GM23338 (cell line): ENCODE data around the gene FAP. TPM values are rescaled to one million over a fixed set of nuclear protein-coding genes. Genes with fewer than 3 reads are reported as not detected.

Experiments used
- ATAC-seq: fragments of 200-7000 bp; cut with Tn5 transposase; 3 replicates; pipeline ENCODE4 v1.9.1; 2020
- DNase-seq: peaks from one replicate; pipeline ENCODE4 v3.0.0-alpha.2; 2015; ENCODE audit warnings: low spot score
- H2AFZ ChIP-seq: fragments of 200-600 bp; sonication (generic); 2 replicates; pipeline ENCODE4 v1.8.0; 2016; ENCODE audit warnings: antibody characterized with exemption, mild to moderate bottlenecking, moderate library complexity
- H3F3A ChIP-seq: fragments of 200-600 bp; sonication (generic); replicated peaks from 2 replicates; pipeline ENCODE4 v1.8.0; 2017; ENCODE audit warnings: antibody characterized with exemption, mixed run types, low read depth
- H3K27ac ChIP-seq: fragments of 200-600 bp; sonication (generic); 2 replicates; pipeline ENCODE4 v1.6.1; 2016; ENCODE audit warnings: low read depth
- H3K27me3 ChIP-seq: fragments of 200-600 bp; sonication (generic); 2 replicates; pipeline ENCODE4 v1.8.0; 2016; ENCODE audit warnings: mild to moderate bottlenecking, mixed run types, moderate library complexity; ENCODE audit not compliant: insufficient read depth
- H3K36me3 ChIP-seq: fragments of 200-600 bp; sonication (generic); 2 replicates; pipeline ENCODE4 v1.8.0; 2016; ENCODE audit warnings: mild to moderate bottlenecking; ENCODE audit not compliant: insufficient read depth
- H3K4me1 ChIP-seq: fragments of 200-600 bp; sonication (generic); 2 replicates; pipeline ENCODE4 v1.8.0; 2016; ENCODE audit warnings: mild to moderate bottlenecking, moderate library complexity; ENCODE audit not compliant: insufficient read depth
- H3K4me2 ChIP-seq: fragments of 200-600 bp; sonication (generic); 2 replicates; pipeline ENCODE4 v1.7.1; 2017; ENCODE audit warnings: mixed run types
- H3K4me3 ChIP-seq: fragments of 200-600 bp; sonication (generic); 2 replicates; pipeline ENCODE4 v1.6.1; 2016; ENCODE audit warnings: mixed run types
- H3K79me2 ChIP-seq: fragments of 200-600 bp; sonication (generic); replicated peaks from 2 replicates; pipeline ENCODE4 v1.8.0; 2017; ENCODE audit warnings: mild to moderate bottlenecking; ENCODE audit not compliant: insufficient read depth
- H3K9me2 ChIP-seq: fragments of 200-600 bp; sonication (generic); 2 replicates; pipeline ENCODE4 v1.8.0; 2017; ENCODE audit not compliant: insufficient read depth
- H4K20me1 ChIP-seq: fragments of 200-600 bp; sonication (generic); replicated peaks from 2 replicates; pipeline ENCODE4 v1.8.0; 2017; ENCODE audit warnings: mild to moderate bottlenecking; ENCODE audit not compliant: insufficient read depth
- H3K27ac Mint-ChIP-seq: 2 replicates; pipeline ENCODE4 v1.8.0; 2020; ENCODE audit warnings: inconsistent platforms, mild to moderate bottlenecking, moderate library complexity, mixed read lengths
- H3K27me3 Mint-ChIP-seq: 3 replicates; pipeline ENCODE4 v1.8.0; 2022; ENCODE audit warnings: low read depth, mild to moderate bottlenecking, moderate library complexity, mixed read lengths, inconsistent platforms; ENCODE audit not compliant: insufficient read depth, poor library complexity
- H3K36me3 Mint-ChIP-seq: 3 replicates; pipeline ENCODE4 v1.8.0; 2021; ENCODE audit warnings: low read depth, mild to moderate bottlenecking, inconsistent platforms, moderate library complexity, mixed read lengths
- H3K4me1 Mint-ChIP-seq: 3 replicates; pipeline ENCODE4 v1.8.0; 2020; ENCODE audit warnings: mild to moderate bottlenecking, inconsistent platforms, mixed read lengths
- H3K4me3 Mint-ChIP-seq: 3 replicates; pipeline ENCODE4 v1.8.0; 2021; ENCODE audit warnings: moderate library complexity, mild to moderate bottlenecking, inconsistent platforms, mixed read lengths
- H3K9me3 Mint-ChIP-seq: 3 replicates; pipeline ENCODE4 v1.8.0; 2020; ENCODE audit warnings: moderate library complexity, mild to moderate bottlenecking, inconsistent platforms, mixed read lengths
- CREB1 ChIP-seq: fragments of 250-450 bp; sonication (Bioruptor Pico); IDR thresholded peaks from 2 replicates; pipeline ENCODE4 v1.5.0; 2020; ENCODE audit warnings: low read depth, mild to moderate bottlenecking, moderate library complexity
- EZH2 ChIP-seq: fragments of 200-600 bp; sonication (generic); IDR thresholded peaks from one replicate; pipeline ENCODE4 v1.8.0; 2017; ENCODE audit warnings: antibody characterized with exemption, mild to moderate bottlenecking, low read depth; ENCODE audit not compliant: unreplicated experiment
- EZH2phosphoT487 ChIP-seq: fragments of 200-600 bp; sonication (generic); IDR thresholded peaks from one replicate; pipeline ENCODE4 v1.8.1; 2018; ENCODE audit warnings: antibody characterized with exemption; ENCODE audit not compliant: unreplicated experiment
- JUNB ChIP-seq: IDR thresholded peaks from one replicate; pipeline ENCODE4 v1.6.1; 2016; ENCODE audit warnings: antibody characterized with exemption; ENCODE audit not compliant: unreplicated experiment
- NANOG ChIP-seq: IDR thresholded peaks from 2 replicates; pipeline ENCODE4 v1.6.1; 2016; ENCODE audit warnings: antibody characterized with exemption, borderline replicate concordance
- POLR2AphosphoS5 ChIP-seq: IDR thresholded peaks from 2 replicates; pipeline ENCODE4 v1.6.1; 2016; ENCODE audit warnings: antibody characterized with exemption, low read depth
- STAT1 ChIP-seq: IDR thresholded peaks from one replicate; pipeline ENCODE4 v1.6.1; 2016; ENCODE audit warnings: antibody characterized with exemption; ENCODE audit not compliant: unreplicated experiment
- ZNF114 ChIP-seq: fragments of 250-450 bp; sonication (Bioruptor Pico); IDR thresholded peaks from 2 replicates; pipeline ENCODE4 v1.5.0; 2020; ENCODE audit warnings: mild to moderate bottlenecking, moderate library complexity
- ZNF331 ChIP-seq: fragments of 250-450 bp; sonication (Bioruptor Pico); IDR thresholded peaks from 2 replicates; pipeline ENCODE4 v1.5.0; 2020; ENCODE audit warnings: low read depth, mild to moderate bottlenecking, moderate library complexity
- polyA plus RNA-seq: library from polyadenylated mRNA; unstranded; fragments of >200 nt; fragmentation: Nextera tagmentation; extraction: Ambion mirVana; gene quantifications from 2 replicates; pipeline ENCODE4 v1.2.1, GENCODE V29; 2016
- total RNA-seq: library from RNA; depleted of rRNA; stranded (reverse); fragments of >200 nt; shearing (Covaris generic); gene quantifications from 2 replicates; pipeline ENCODE4 v1.2.3, GENCODE V29; 2014
- TF ChIP-seq, protein P1 (sequence below): fragments of 250-450 bp; sonication (Bioruptor Pico); IDR thresholded peaks from 2 replicates; pipeline ENCODE4 v1.5.0; 2020; ENCODE audit warnings: mild to moderate bottlenecking, moderate library complexity
- TF ChIP-seq, protein P2 (sequence below): IDR thresholded peaks from 2 replicates; pipeline ENCODE4 v1.6.1; 2016; ENCODE audit warnings: antibody characterized with exemption
- TF ChIP-seq, protein P3 (sequence below): IDR thresholded peaks from one replicate; pipeline ENCODE4 v1.6.1; 2018; ENCODE audit warnings: antibody characterized with exemption; ENCODE audit not compliant: unreplicated experiment
- TF ChIP-seq, protein P4 (sequence below), 2 experiments: fragments of 200-600 bp in 1 of 2; sonication (generic) in 1 of 2; conservative IDR thresholded peaks; 2 replicates each; pipeline versions ENCODE4 v1.5.1 to v1.6.1; 2016 to 2017; ENCODE audit warnings: antibody characterized with exemption in 2 of 2, low read depth in 2 of 2, mild to moderate bottlenecking in 2 of 2, moderate library complexity in 1 of 2

Gene FAP
- total and polyA plus RNA-seq, 2 experiments from 2014 or later: not detected

DNA sequence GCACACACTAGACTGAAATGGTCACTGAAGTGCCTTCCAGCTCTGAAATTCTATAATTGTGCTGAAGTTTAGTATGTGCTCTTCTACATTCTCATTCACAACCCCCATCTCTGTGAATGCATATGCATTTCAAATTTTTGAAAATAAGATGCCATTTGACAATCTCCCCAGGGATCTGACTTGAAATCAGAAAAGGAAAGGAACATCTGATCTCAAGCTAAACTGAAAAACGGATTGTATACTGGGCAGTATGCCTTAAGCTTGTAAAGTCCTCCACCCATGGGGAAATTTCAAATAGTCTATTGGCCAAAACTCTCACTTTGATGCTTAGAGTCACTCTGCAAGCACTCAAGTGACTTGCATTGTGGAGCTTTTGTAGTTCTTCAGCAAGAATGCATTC, 22.9 kb downstream of the FAP start:
- Mint-ChIP-seq H3K27me3 (peaks cover 4% of the 10 kb centered on the region), H3K4me3 (no peak overlapping the region), H3K27ac (no peak overlapping the region), H3K9me3 (no peaks in the 10 kb centered on the region), H3K36me3 (no peaks in the 10 kb centered on the region), H3K4me1 (peaks cover 16% of the 10 kb centered on the region)
- DNase-seq (no peak), ATAC-seq (no peak)
- Histone ChIP-seq H3K27ac (no peak overlapping the region), H3K4me1 (peaks cover under 1% of the 10 kb centered on the region; the same call in 1 of the 2 replicates), H4K20me1 (no peaks in the 10 kb centered on the region), H3K79me2 (no peaks in the 10 kb centered on the region), H3K9me2 (no peaks in the 10 kb centered on the region), H3F3A (no peaks in the 10 kb centered on the region), H3K36me3 (no peaks in the 10 kb centered on the region), H3K27me3 (no peaks in the 10 kb centered on the region), H3K4me3 (no peak overlapping the region), H2AFZ (no peak overlapping the region), H3K4me2 (no peak overlapping the region)
- TF ChIP-seq EZH2phosphoT487: no peak
- TF ChIP-seq, protein P1, sequence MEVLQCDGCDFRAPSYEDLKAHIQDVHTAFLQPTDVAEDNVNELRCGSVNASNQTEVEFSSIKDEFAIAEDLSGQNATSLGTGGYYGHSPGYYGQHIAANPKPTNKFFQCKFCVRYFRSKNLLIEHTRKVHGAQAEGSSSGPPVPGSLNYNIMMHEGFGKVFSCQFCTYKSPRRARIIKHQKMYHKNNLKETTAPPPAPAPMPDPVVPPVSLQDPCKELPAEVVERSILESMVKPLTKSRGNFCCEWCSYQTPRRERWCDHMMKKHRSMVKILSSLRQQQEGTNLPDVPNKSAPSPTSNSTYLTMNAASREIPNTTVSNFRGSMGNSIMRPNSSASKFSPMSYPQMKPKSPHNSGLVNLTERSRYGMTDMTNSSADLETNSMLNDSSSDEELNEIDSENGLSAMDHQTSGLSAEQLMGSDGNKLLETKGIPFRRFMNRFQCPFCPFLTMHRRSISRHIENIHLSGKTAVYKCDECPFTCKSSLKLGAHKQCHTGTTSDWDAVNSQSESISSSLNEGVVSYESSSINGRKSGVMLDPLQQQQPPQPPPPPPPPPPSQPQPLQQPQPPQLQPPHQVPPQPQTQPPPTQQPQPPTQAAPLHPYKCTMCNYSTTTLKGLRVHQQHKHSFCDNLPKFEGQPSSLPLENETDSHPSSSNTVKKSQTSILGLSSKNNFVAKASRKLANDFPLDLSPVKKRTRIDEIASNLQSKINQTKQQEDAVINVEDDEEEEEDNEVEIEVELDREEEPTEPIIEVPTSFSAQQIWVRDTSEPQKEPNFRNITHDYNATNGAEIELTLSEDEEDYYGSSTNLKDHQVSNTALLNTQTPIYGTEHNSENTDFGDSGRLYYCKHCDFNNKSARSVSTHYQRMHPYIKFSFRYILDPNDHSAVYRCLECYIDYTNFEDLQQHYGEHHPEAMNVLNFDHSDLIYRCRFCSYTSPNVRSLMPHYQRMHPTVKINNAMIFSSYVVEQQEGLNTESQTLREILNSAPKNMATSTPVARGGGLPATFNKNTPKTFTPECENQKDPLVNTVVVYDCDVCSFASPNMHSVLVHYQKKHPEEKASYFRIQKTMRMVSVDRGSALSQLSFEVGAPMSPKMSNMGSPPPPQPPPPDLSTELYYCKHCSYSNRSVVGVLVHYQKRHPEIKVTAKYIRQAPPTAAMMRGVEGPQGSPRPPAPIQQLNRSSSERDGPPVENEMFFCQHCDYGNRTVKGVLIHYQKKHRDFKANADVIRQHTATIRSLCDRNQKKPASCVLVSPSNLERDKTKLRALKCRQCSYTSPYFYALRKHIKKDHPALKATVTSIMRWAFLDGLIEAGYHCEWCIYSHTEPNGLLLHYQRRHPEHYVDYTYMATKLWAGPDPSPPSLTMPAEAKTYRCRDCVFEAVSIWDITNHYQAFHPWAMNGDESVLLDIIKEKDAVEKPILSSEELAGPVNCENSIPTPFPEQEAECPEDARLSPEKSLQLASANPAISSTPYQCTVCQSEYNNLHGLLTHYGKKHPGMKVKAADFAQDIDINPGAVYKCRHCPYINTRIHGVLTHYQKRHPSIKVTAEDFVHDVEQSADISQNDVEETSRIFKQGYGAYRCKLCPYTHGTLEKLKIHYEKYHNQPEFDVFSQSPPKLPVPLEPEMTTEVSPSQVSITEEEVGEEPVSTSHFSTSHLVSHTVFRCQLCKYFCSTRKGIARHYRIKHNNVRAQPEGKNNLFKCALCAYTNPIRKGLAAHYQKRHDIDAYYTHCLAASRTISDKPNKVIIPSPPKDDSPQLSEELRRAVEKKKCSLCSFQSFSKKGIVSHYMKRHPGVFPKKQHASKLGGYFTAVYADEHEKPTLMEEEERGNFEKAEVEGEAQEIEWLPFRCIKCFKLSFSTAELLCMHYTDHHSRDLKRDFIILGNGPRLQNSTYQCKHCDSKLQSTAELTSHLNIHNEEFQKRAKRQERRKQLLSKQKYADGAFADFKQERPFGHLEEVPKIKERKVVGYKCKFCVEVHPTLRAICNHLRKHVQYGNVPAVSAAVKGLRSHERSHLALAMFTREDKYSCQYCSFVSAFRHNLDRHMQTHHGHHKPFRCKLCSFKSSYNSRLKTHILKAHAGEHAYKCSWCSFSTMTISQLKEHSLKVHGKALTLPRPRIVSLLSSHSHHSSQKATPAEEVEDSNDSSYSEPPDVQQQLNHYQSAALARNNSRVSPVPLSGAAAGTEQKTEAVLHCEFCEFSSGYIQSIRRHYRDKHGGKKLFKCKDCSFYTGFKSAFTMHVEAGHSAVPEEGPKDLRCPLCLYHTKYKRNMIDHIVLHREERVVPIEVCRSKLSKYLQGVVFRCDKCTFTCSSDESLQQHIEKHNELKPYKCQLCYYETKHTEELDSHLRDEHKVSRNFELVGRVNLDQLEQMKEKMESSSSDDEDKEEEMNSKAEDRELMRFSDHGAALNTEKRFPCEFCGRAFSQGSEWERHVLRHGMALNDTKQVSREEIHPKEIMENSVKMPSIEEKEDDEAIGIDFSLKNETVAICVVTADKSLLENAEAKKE (CRISPR knock-in tag): no peak
- no peak for TF ChIP-seq ZNF331 (CRISPR knock-in tag)
- TF ChIP-seq EZH2: no peak
- TF ChIP-seq JUNB: no peak
- TF ChIP-seq, protein P2, sequence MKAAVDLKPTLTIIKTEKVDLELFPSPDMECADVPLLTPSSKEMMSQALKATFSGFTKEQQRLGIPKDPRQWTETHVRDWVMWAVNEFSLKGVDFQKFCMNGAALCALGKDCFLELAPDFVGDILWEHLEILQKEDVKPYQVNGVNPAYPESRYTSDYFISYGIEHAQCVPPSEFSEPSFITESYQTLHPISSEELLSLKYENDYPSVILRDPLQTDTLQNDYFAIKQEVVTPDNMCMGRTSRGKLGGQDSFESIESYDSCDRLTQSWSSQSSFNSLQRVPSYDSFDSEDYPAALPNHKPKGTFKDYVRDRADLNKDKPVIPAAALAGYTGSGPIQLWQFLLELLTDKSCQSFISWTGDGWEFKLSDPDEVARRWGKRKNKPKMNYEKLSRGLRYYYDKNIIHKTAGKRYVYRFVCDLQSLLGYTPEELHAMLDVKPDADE: no peak
- no peak for TF ChIP-seq CREB1 (CRISPR knock-in tag)
- TF ChIP-seq, protein P3, sequence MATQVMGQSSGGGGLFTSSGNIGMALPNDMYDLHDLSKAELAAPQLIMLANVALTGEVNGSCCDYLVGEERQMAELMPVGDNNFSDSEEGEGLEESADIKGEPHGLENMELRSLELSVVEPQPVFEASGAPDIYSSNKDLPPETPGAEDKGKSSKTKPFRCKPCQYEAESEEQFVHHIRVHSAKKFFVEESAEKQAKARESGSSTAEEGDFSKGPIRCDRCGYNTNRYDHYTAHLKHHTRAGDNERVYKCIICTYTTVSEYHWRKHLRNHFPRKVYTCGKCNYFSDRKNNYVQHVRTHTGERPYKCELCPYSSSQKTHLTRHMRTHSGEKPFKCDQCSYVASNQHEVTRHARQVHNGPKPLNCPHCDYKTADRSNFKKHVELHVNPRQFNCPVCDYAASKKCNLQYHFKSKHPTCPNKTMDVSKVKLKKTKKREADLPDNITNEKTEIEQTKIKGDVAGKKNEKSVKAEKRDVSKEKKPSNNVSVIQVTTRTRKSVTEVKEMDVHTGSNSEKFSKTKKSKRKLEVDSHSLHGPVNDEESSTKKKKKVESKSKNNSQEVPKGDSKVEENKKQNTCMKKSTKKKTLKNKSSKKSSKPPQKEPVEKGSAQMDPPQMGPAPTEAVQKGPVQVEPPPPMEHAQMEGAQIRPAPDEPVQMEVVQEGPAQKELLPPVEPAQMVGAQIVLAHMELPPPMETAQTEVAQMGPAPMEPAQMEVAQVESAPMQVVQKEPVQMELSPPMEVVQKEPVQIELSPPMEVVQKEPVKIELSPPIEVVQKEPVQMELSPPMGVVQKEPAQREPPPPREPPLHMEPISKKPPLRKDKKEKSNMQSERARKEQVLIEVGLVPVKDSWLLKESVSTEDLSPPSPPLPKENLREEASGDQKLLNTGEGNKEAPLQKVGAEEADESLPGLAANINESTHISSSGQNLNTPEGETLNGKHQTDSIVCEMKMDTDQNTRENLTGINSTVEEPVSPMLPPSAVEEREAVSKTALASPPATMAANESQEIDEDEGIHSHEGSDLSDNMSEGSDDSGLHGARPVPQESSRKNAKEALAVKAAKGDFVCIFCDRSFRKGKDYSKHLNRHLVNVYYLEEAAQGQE: no peak
- no peak for TF ChIP-seq STAT1
- TF ChIP-seq ZNF114: no peak
- TF ChIP-seq, protein P4, sequence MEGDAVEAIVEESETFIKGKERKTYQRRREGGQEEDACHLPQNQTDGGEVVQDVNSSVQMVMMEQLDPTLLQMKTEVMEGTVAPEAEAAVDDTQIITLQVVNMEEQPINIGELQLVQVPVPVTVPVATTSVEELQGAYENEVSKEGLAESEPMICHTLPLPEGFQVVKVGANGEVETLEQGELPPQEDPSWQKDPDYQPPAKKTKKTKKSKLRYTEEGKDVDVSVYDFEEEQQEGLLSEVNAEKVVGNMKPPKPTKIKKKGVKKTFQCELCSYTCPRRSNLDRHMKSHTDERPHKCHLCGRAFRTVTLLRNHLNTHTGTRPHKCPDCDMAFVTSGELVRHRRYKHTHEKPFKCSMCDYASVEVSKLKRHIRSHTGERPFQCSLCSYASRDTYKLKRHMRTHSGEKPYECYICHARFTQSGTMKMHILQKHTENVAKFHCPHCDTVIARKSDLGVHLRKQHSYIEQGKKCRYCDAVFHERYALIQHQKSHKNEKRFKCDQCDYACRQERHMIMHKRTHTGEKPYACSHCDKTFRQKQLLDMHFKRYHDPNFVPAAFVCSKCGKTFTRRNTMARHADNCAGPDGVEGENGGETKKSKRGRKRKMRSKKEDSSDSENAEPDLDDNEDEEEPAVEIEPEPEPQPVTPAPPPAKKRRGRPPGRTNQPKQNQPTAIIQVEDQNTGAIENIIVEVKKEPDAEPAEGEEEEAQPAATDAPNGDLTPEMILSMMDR (conservative IDR thresholded peaks at IDR 0.05; ENCODE audit: low read depth in 2 of 2): no peak
- TF ChIP-seq NANOG: no peak
- no peak for TF ChIP-seq POLR2AphosphoS5
